Glomerular visceral epithelial cell (primary cell): Measurements from ENCODE around the gene QPRT.
A peak's percentile ranks its signal among the peaks of the same experiment; 100 is the strongest.
"Not testable (repeated sequence)": the region's sequence is repeated elsewhere in the genome, so short reads cannot be mapped to it uniquely, and the experiment has no call there.

Experiments
- DNase-seq: peaks from one replicate; pipeline ENCODE4 v3.0.0-alpha.2; 2016; ENCODE audit errors: extremely low spot score

The QPRT gene

DNA sequence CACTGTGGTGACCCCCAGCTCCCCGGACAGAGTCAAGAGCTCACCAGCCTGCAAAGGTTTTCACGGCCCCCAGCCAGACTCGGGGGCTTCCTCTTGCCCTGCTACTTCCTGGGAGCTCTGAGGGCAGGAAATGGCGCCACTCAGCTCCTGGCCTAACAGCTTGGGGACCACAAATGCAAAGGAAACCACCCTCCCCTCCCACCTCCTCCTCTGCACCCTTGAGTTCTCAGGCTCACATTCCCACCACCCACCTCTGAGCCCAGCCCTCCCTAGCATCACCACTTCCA, 16.3 kb upstream of the QPRT start:
- no peak for DNase-seq

DNA sequence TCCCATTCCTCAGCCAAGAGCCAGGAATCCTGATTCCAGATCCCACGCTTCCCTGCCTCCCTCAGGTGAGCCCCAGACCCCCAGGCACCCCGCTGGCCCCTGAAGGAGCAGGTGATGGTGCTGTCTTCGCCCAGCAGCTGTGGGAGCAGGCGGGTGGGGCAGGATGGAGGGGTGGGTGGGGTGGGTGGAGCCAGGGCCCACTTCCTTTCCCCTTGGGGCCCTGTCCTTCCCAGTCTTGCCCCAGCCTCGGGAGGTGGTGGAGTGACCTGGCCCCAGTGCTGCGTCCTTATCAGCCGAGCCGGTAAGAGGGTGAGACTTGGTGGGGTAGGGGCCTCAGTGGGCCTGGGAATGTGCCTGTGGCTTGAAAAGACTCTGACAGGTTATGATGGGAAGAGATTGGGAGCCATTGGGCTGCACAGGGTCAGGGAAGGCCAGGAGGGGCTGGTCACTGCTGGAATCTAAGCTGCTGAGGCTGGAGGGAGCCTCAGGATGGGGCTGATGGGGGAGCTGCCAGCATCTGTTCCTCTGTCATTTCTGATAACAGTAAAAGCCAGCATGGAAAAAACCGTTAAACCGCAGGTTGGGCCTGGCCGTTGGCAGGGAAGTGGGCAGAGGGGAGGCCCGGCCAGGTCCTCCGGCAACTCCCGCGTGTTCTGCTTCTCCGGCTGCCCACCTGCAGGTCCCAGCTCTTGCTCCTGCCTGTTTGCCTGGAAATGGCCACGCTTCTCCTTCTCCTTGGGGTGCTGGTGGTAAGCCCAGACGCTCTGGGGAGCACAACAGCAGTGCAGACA, 15.8 kb upstream of the QPRT start, which contains the start of gene SPN:
Gene SPN (plus strand): TSS at position 232 of the 791 bp plus-strand sequence. CDS start 482 bp downstream, at position 714.
- DNase-seq, result no peak

DNA sequence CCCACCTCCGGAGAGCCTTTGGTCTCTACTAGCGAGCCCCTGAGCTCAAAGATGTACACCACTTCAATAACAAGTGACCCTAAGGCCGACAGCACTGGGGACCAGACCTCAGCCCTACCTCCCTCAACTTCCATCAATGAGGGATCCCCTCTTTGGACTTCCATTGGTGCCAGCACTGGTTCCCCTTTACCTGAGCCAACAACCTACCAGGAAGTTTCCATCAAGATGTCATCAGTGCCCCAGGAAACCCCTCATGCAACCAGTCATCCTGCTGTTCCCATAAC, 15.2 kb upstream of the QPRT start:
- no peak for DNase-seq

DNA sequence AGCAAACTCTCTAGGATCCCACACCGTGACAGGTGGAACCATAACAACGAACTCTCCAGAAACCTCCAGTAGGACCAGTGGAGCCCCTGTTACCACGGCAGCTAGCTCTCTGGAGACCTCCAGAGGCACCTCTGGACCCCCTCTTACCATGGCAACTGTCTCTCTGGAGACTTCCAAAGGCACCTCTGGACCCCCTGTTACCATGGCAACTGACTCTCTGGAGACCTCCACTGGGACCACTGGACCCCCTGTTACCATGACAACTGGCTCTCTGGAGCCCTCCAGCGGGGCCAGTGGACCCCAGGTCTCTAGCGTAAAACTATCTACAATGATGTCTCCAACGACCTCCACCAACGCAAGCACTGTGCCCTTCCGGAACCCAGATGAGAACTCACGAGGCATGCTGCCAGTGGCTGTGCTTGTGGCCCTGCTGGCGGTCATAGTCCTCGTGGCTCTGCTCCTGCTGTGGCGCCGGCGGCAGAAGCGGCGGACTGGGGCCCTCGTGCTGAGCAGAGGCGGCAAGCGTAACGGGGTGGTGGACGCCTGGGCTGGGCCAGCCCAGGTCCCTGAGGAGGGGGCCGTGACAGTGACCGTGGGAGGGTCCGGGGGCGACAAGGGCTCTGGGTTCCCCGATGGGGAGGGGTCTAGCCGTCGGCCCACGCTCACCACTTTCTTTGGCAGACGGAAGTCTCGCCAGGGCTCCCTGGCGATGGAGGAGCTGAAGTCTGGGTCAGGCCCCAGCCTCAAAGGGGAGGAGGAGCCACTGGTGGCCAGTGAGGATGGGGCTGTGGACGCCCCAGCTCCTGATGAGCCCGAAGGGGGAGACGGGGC, 14.7 kb upstream of the QPRT start:
- no peak for DNase-seq

DNA sequence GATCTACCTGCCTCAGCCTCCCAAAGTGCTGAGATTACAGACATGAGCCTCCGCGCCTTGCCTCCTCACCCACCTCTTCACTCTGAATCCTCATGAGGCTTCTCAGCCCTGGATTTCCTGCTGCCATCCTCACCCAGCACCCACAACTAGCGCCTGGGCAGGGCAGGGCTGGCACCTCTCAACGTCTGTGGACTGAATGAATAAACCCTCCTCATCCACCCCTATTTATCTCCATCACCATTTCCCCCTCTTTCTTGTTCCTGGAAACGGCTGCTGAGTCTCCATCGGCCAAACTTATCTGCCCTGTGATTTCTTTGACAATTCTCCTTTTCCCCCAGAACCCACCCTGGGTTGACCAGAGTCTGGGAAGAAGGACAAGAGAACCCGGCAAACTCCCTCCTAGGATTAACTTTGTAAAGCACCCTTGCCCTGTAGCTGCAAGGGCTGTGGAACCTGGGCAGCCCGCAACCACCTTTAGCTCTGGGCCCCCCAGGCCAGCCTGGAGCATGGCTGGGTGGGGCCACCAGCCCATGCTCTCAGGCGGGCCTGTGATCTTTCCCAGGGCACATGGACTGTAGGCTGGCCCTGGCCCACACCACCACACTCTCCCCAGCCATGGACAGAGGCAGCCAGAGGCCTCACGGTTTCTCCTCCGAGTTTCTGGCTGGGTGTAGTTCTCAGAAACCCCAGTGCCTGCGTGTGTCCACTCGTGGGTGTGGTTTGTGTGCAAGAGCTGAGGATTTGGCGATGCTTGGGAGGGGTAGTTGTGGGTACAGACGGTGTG, 13.5 kb upstream of the QPRT start:
- no peak for DNase-seq

DNA sequence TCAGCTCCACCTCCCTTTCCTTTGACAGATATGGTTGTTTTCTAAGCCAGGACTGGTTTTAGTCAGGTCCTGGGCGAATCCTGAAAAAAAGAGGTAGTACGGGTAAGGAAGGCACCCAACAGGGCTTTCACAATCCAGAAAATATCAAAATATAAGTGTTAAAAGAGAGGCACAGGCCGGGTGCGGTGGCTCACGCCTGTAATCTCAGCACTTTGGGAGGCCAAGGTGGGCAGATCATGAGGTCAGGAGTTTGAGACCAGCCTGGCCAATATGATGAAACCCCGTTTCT, 11.7 kb upstream of the QPRT start:
- not testable (repeated sequence) for DNase-seq

DNA sequence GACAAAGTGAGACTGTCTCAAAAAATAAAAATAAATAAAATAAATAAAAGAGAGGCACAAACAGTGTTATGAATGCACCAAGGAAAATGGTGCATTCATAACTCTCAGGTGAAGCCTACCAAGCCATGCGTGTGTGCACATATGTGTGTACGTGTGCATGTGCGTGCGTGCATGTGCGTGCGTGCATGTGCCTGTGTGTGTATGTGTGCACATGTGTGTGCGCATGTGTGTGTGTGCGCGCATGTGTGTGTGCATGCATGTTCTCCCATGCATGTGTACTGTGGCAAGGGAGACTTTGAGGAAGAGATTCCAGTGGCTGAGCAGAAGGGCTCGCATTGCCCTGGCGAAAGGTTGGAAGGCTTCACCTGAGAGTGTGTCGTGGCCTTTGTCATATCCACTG, 11.2 kb upstream of the QPRT start:
- no peak for DNase-seq

DNA sequence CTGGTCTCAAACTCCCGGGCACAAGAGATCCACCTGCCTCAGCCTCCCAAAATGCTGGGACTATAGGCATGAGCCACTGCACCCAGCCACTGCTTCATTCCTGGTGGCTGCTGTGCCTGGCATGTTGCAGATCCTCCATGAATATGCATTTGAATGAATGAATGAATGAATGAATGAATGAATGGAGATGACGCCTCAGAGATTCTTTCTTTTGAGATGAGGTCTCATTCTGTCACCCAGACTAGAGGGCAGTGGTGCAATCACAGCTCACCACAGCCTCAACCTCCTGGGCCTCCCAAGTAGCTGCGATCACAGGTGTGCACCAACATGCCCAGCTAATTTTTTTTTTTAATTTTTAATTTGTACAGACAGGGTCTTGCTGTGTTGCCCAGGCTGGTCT, 10.7 kb upstream of the QPRT start:
- no peak for DNase-seq

DNA sequence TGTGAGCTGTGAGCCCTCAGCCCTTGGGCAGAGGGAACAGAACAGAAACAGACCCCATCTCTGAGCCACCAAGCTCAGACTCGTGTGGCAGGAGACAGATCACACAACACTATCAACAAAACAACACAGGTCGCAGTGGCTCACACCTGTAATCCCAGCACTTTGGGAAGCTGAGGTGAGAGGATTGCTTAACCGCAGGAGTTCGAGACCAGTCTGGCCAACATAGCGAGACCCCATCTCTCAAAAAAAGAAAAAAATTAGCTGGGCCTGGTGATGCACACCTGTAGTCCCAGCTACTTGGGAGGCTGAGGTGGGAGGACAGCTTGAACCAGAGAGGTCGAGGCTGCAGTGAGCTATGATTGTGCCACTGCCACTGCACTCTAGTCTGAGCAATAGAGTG, 5.5 kb upstream of the QPRT start:
- DNase-seq, result no peak

DNA sequence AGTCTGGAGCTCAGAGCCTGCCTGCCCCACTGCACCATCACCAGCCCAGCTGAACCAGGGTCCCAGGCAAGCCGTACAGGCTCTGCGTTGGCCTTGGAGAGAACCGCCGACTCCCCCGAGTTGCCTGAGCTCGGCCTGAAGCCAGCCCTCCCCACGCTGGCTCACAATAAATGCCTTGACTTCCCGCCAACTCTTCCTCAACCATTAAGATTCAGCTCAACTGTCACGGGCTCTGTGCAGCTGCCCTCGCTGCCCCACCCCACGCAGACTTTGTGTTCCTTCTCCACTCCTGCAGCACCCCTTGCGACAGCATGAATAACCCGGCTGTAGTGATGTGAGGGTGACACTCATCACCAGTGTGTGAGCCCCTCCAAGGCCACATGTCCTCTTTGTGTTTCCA, 4.8 kb upstream of the QPRT start:
- DNase-seq, result peak; percentile 23

DNA sequence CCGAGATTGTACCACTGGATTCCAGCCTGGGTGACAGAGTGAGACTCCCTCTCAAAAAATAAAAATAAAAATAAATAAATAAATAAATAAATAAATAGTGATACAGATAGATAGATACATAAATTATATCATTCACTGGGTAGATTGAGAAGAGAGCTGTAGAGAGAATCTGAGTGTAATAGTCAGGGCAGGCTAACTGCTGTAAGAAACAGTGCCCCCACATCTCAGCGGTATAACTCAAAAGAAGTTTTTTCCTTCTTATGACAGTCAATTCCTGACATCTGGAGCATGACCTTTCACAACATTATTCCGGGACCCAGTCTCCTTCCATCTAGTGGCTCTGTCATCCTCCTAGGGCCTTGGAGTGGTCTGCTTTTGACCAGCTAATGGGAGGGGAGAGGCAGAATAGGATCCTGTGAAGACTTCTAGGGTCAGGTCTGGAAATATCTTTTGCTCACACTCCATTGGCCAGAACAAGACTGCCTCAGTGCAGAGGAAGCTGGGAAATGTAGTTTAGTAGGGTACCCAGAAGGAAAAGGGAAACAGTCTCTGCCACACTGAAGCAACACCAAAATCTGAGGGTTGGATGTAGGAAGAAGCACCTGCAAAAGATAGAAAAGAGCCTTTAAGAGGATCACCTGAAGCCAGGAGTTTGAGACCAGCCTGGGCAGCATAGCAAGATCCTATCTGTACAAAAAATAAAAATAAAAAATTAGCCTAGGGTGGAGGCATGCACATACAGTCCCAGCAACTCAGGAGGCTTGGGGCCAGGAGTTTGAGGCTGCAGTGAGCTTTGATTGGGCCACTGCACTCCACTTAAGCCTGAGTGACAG, 3.0 kb upstream of the QPRT start:
- no peak for DNase-seq

DNA sequence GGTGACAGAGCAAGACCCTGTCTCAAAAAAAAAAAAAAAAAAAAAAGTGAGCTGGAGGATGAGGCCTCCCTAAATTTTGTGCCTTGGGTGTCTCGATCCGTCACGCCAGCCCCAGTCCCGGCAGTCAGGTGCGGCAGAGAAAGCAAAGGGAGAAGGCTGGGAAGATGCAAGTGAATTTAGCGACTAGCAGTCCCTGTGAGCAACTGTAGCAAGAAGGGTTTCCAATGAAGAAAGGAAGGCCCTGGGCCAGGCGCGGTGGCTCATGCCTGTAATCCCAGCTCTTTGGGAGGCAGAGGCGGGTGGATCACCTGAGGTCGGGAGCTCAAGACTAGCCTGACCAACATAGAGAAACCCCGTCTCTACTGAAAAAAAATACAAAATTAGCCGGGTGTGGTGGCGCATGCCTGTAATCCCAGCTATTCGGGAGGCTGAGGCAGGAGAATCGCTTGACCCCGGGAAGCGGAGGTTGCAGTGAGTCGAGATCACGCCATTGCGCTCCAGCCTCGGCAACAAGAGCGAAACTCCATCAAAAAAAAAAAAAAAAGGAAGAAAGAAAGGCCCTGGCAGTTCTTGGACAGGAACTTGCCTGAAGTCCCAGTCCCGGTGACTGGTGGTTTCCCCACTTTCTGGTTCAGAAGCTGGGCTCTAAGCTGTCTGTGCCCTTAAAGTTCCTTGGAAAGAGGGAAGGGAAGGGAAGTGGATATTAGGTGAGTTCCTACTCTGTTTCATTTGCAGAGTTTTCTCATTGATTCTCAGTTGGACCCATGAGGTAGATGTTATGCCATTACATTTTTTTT, 1.8 kb upstream of the QPRT start:
- no peak for DNase-seq

DNA sequence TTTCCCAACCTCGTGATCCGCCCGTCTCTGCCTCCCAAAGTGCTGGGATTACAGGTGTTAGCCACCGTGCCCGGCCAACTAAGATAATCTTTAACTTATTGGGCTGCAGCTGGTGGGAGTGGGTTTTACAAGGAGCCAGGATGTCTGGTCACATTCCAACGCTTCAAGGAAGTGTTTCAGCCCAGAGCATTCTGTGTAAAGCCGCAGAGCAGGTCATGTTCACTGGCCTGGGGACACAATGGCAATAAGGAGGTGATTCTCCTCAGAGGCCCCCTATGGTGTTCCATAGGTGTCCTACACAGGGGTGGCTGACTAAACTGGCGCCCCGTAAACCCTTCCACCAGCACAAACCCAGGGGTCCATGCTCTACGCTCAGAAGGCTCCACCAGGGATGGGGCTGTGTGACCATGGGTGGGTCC, 1.2 kb downstream of the QPRT start:
- DNase-seq, result peak; percentile 93

DNA sequence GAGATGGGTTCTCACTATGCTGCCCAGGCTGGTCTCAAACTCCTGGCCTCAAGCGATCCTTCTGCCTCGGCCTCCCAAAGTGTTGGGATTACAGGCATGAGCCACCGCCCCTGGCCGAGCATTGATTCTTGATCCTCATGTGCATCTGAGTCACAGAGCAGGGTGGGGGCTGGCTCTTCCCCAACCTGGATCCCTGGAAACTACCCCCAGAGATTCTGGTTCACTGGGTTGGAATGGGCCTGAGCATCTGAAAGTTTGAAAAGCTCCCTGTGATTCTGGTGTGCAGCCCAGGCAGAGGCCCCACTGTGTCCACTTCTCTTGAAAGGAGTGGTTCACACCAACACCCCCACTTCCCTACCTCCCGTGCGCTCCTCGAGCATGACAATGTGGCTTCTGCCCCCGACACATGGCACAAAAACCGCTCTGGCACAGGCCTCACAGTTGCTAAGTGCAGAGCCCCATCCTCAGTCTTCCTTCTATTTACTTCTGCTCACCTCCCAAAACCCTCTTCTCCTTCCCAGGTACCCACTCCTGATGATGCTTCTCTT, 4.6 kb downstream of the QPRT start:
- peak; percentile 21 for DNase-seq

DNA sequence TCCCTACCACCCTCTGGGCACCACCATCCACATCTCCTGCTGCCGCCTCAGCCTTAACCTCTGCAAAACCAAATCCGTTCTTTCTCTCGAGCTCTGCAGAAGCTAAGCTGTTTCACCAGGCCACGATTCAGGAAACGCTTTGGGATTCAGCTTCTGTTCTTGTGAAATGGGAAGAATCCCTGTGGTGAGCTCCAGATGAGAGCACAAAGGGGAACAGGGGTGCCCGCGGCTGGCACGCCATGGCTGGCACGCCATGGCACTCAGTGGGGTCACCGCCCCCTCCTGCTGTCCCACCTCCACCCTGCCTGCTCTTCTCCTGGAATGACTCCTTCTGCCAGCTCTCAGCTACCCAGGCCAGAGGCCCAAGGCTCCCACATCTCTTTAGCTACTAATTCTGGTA, 5.7 kb downstream of the QPRT start:
- no peak for DNase-seq

DNA sequence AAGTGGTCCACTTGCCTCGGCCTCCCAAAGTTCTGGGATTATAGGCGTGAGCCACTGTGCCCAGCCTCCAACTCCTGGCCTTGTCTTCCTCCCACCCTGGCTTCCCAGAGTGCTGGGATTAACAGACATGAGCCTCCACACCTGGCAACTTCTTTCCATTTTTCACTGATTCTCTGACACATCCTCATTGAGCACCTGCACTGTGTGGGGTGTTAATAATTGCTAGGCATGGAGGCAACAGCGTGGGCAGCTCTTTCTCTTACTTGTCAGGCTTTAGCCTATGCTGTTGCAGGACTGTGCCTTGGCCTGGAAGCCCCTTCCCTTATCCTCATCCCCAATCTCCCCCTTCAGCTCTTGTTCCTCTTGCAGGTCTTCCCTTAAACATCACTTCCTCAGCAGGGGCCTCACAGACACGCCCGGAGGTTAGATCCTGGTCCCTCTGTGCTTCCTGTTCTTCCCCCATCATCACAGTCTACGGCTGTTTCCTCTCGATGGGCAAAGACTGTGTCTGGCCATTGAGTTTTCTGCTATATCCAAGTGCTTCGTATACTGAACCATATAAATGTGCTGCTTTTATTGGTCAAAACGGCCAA, 7.9 kb downstream of the QPRT start:
- no peak for DNase-seq

DNA sequence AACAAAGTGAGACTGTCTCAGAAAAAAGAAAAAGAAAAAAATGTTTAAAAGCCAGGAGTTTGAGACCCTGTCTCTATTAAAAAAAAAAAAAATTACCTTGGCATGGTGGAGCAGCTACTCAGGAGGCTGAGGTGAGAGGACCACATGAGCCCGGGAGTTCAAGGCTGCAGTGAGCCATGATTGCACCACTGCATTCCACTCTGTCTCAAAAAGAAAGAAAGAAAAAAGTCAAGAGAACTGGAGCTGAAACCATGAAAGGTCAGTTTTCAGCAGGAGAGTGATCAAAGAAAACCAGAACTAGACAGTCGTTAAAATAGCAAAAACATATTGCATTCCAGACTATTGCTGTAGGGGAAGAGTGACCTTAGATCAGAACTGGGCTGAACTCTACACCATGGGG, 8.8 kb downstream of the QPRT start:
- no peak for DNase-seq

DNA sequence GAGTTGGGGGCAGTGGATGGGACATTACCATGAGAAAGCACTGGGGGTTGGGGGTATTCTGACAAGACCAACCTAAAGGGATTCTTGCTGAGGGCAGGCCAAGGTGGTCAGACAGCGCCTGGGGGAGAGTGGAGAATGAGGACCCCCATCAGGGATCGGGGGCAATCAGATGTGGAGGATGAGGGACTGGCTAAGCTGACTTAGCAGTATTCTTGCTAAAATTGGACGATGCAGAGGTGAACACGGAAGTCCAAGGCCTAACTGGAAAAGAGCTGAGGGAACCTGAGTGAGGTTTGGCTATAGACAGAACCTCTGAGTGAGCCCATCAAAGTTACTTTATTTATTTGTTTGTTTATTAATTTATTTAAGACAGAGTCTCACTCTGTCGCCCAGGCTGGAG, 9.2 kb downstream of the QPRT start:
- DNase-seq, result no peak

DNA sequence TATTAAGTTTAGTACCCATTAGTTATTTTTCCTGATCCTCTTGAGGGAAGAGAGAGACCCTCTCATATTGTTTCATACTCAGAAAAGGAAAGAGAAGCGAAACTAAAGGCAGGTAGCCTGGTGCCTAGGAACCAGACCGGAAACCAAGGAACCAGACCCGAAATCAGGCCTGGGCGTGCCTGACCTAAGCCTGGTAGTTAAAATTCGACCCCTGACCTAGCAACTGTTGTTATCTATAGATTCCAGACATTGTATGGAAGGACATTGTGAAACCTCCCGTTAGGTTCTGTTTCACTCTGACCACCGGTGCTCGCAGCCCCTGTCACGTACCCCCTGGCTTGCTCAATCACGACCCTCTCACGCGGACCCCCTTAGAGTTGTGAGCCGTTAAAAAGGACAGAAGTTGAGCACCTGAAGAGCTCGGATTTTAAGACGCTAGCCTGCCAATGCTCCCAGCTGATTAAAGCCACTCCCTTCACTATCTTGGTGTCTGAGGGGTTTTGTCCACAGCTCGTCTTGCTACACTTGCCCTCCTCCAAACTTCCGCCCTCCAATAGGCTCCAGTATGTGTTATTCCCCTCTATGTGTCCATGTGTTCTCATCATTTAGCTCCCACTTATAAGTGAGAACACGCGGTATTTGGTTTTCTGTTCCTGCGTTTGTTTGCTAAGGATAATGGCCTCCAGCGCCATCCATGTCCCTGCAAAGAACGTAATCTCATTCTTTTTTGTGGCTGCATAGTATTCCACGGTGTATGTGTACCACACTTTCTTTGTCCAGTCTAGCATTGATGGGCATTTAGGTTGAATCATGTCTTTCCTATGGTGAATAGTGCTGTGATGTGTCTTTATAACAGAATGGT, 10.7 kb downstream of the QPRT start:
- not testable (repeated sequence) for DNase-seq

DNA sequence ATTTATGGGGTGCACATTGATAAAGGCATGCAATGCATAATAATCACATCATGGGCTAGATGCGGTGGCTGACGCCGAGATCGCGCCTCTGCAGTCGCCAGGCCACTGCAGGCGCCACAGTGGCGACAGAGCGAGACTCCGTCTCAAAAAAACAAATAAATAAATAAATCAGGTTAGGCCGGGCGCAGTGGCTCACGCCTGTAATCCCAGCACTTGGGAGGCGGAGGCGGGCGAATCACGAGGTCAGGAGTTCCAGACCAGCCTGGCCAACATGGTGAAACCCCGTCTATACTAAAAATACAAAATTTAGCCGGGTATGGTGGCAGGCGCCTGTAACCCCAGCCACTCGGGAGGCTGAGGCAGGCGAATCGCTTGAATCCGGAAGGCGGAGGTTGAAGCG, 13.6 kb downstream of the QPRT start:
- DNase-seq, result not testable (repeated sequence)
